Endodermal cell (in vitro differentiated cells): ENCODE results near the gene BAHCC1. TPM values are rescaled to one million over a fixed set of nuclear protein-coding genes. Genes with fewer than 3 reads are reported as not detected.

ENCODE experiments used
- DNase-seq: peaks from one replicate; pipeline ENCODE4 v3.0.0-alpha.2; 2017
- H3K27ac ChIP-seq: 2 replicates; pipeline ENCODE4 v1.5.1; 2013; ENCODE audit warnings: mild to moderate bottlenecking, low read depth, low read length, moderate library complexity
- H3K27me3 ChIP-seq: 2 replicates; pipeline ENCODE4 v1.6.1; 2013; ENCODE audit warnings: mild to moderate bottlenecking, low read length, moderate library complexity; ENCODE audit not compliant: insufficient read depth, control insufficient read depth, poor library complexity, severe bottlenecking
- H3K36me3 ChIP-seq: 2 replicates; pipeline ENCODE4 v1.7.0; 2013; ENCODE audit warnings: mild to moderate bottlenecking, low read length, moderate library complexity; ENCODE audit not compliant: control insufficient read depth, insufficient read depth
- H3K4me1 ChIP-seq: one replicate; pipeline ENCODE4 v1.7.0; 2013; ENCODE audit warnings: low read length; ENCODE audit not compliant: control insufficient read depth, insufficient read depth
- H3K4me3 ChIP-seq: 2 replicates; pipeline ENCODE4 v1.5.1; 2013; ENCODE audit warnings: mild to moderate bottlenecking, low read length, moderate library complexity
- H3K9ac ChIP-seq: 2 replicates; pipeline ENCODE4 v1.6.1; 2013; ENCODE audit warnings: mild to moderate bottlenecking, low read length, moderate library complexity; ENCODE audit not compliant: poor library complexity, severe bottlenecking; ENCODE audit errors: extremely low read depth
- H3K9me3 ChIP-seq: 2 replicates; pipeline ENCODE4 v1.6.1; 2013; ENCODE audit warnings: mild to moderate bottlenecking, low read length, moderate library complexity; ENCODE audit not compliant: control insufficient read depth
- H3K27ac Mint-ChIP-seq: 2 replicates; pipeline ENCODE4 v1.8.0; 2020; ENCODE audit warnings: mixed read lengths
- H3K27me3 Mint-ChIP-seq: 2 replicates; pipeline ENCODE4 v1.8.0; 2021; ENCODE audit warnings: mild to moderate bottlenecking, mixed read lengths; ENCODE audit not compliant: insufficient read depth
- H3K36me3 Mint-ChIP-seq: 2 replicates; pipeline ENCODE4 v1.8.0; 2020; ENCODE audit warnings: low read depth, mixed read lengths
- H3K4me1 Mint-ChIP-seq: 2 replicates; pipeline ENCODE4 v1.8.0; 2020; ENCODE audit warnings: mixed read lengths
- H3K4me3 Mint-ChIP-seq: 2 replicates; pipeline ENCODE4 v1.8.0; 2020; ENCODE audit warnings: mild to moderate bottlenecking, moderate library complexity, mixed read lengths
- H3K9me3 Mint-ChIP-seq: 2 replicates; pipeline ENCODE4 v1.8.0; 2020; ENCODE audit warnings: mild to moderate bottlenecking, mixed read lengths
- WGBS, 2 experiments: methylation state at CpG; one replicate each; pipeline versions ENCODE4 v1.1.5 to v1.1.7; 2013; ENCODE audit warnings: missing lambda C conversion rate in 2 of 2, mixed read lengths in 1 of 2; ENCODE audit not compliant: insufficient coverage in 1 of 2, insufficient read length in 1 of 2; 5-methylcytosine and 5-hydroxymethylcytosine counted together
- total RNA-seq, 2 donors: library from RNA; stranded (reverse); fragmentation: NEBNext Ultra II Directional in 1 of 2; extraction: Animal tissue kit (Norgen Biotek cat#: 25700) in 1 of 2; gene quantifications; 2 replicates in 1 of 2; 3 replicates in 1 of 2; pipeline ENCODE4 v1.2.1, GENCODE V29; 2021
- TF ChIP-seq, protein P1 (sequence below): fragments of 200-600 bp; sonication (generic); conservative IDR thresholded peaks from 2 replicates; pipeline ENCODE4 v1.5.0; 2021; ENCODE audit warnings: antibody characterized with exemption, mild to moderate bottlenecking

BAHCC1 gene
- total RNA-seq, 2 donors from 2014 or later: 63.9 to 78.1 TPM

- WGBS, 2 experiments: 49 to 54% methylated on average over 21 to 27 of the region's 27 CpGs
- TF ChIP-seq, protein P1, sequence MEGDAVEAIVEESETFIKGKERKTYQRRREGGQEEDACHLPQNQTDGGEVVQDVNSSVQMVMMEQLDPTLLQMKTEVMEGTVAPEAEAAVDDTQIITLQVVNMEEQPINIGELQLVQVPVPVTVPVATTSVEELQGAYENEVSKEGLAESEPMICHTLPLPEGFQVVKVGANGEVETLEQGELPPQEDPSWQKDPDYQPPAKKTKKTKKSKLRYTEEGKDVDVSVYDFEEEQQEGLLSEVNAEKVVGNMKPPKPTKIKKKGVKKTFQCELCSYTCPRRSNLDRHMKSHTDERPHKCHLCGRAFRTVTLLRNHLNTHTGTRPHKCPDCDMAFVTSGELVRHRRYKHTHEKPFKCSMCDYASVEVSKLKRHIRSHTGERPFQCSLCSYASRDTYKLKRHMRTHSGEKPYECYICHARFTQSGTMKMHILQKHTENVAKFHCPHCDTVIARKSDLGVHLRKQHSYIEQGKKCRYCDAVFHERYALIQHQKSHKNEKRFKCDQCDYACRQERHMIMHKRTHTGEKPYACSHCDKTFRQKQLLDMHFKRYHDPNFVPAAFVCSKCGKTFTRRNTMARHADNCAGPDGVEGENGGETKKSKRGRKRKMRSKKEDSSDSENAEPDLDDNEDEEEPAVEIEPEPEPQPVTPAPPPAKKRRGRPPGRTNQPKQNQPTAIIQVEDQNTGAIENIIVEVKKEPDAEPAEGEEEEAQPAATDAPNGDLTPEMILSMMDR: no peak
- Histone ChIP-seq H3K4me3 (no peak overlapping the region), H3K27me3 (peaks cover 5% of the 10 kb centered on the region), H3K9ac (no peak overlapping the region), H3K9me3 (no peaks in the 10 kb centered on the region), H3K36me3 (no peaks in the 10 kb centered on the region), H3K4me1 (no peaks in the 10 kb centered on the region), H3K27ac (no peak overlapping the region)
- Mint-ChIP-seq H3K27ac (peak overlapping the region; percentile 84), H3K9me3 (no peaks in the 10 kb centered on the region), H3K4me3 (peak overlapping the region; percentile 33), H3K36me3 (no peaks in the 10 kb centered on the region), H3K4me1 (peaks cover 11% of the 10 kb centered on the region), H3K27me3 (peaks cover 32% of the 10 kb centered on the region)
- peak; percentile 84 for DNase-seq
These were observed 94.0 kb downstream of the BAHCC1 start for GRCh38 chr17:81489012-81489997.

- Mint-ChIP-seq H3K4me3 (peak overlapping the region; percentile 33), H3K4me1 (peaks cover 11% of the 10 kb centered on the region), H3K9me3 (no peaks in the 10 kb centered on the region), H3K27ac (no peak overlapping the region), H3K27me3 (peaks cover 35% of the 10 kb centered on the region), H3K36me3 (no peaks in the 10 kb centered on the region)
- Histone ChIP-seq H3K27me3 (peaks cover 5% of the 10 kb centered on the region), H3K4me3 (no peak overlapping the region), H3K4me1 (no peaks in the 10 kb centered on the region), H3K27ac (no peak overlapping the region), H3K36me3 (no peaks in the 10 kb centered on the region), H3K9ac (no peak overlapping the region), H3K9me3 (no peaks in the 10 kb centered on the region)
- TF ChIP-seq, protein P1: no peak
- 71 to 80% methylated on average over 9 to 14 of the region's 14 CpGs for WGBS, 2 experiments
- peak; percentile 68 for DNase-seq
These were observed 95.0 kb downstream of the BAHCC1 start for GRCh38 chr17:81489998-81490992.

GRCh38 chr17:81491181-81491581 is 95.9 kb downstream of the BAHCC1 start:
- Mint-ChIP-seq H3K9me3 (no peaks in the 10 kb centered on the region), H3K36me3 (no peaks in the 10 kb centered on the region), H3K27ac (no peak overlapping the region), H3K4me1 (peaks cover 11% of the 10 kb centered on the region), H3K4me3 (no peak overlapping the region), H3K27me3 (peaks cover 32% of the 10 kb centered on the region)
- H3K27me3 ChIP-seq: peaks cover 5% of the 10 kb centered on the region
- no peak overlapping the region for H3K4me3 ChIP-seq
- 80% methylated on average over 5 of the region's 5 CpGs for WGBS, 2 experiments
- H3K36me3 ChIP-seq: no peaks in the 10 kb centered on the region
- no peak for DNase-seq
- H3K27ac ChIP-seq: no peak overlapping the region
- no peaks in the 10 kb centered on the region for H3K9me3 ChIP-seq
- TF ChIP-seq, protein P1: no peak
- no peaks in the 10 kb centered on the region for H3K4me1 ChIP-seq
- H3K9ac ChIP-seq: no peak overlapping the region
